Endothelial cell of umbilical vein (primary cell): Measurements from ENCODE around the gene MYO18A. TPM values are rescaled to one million over a fixed set of nuclear protein-coding genes. Genes with fewer than 3 reads are reported as not detected.

ENCODE experiments used
- BruUV-seq: library from RNA; stranded (reverse); fragments of 400-500 nt; replicated peaks from 2 replicates; lab custom pipeline; 2021; lab: Mats Ljungman, UMichigan
- CTCF ChIA-PET: fragments of 300-600, 350-600 bp; sonication (Branson Sonifier 250); formaldehyde crosslinking; loops from one replicate; lab custom pipeline; 2021; ENCODE audit warnings: antibody characterized with exemption, inconsistent platforms; lab: Charles Lee
- POLR2A ChIA-PET: fragments of 300-600, 350-600 bp; sonication (Branson Sonifier 250); formaldehyde crosslinking; loops from one replicate; lab custom pipeline; 2021; ENCODE audit warnings: antibody characterized with exemption, inconsistent platforms; lab: Charles Lee
- DNase-seq: peaks from one replicate; pipeline ENCODE4 v3.0.0-alpha.2; 2011; ENCODE audit warnings: low read depth, low spot score
- FAIRE-seq: peaks from 2 replicates; lab custom pipeline; 2011; peaks lifted over from hg19 to GRCh38; lab: Jason Lieb, UNC
- H2AFZ ChIP-seq: 2 replicates; pipeline ENCODE4 v1.6.0; 2012; ENCODE audit warnings: low read depth, low read length, control low read depth, inconsistent platforms
- H3K27ac ChIP-seq: 2 replicates; pipeline ENCODE4 v1.5.1; 2011; ENCODE audit warnings: low read depth, mild to moderate bottlenecking, control low read depth, low read length, moderate library complexity; ENCODE audit not compliant: insufficient read depth
- H3K27me3 ChIP-seq, 2 experiments: 2 replicates each; pipeline versions ENCODE4 v1.6.0 to v1.6.1; 2011; ENCODE audit warnings: low read length in 2 of 2, mixed read lengths in 1 of 2; ENCODE audit not compliant: control insufficient read depth in 2 of 2, insufficient read depth in 2 of 2
- H3K36me3 ChIP-seq, 2 experiments: 2 replicates in 1 of 2; 3 replicates in 1 of 2; pipeline ENCODE4 v1.5.1; 2011; ENCODE audit warnings: low read length in 2 of 2, mild to moderate bottlenecking in 1 of 2, moderate library complexity in 1 of 2; ENCODE audit not compliant: control insufficient read depth in 2 of 2, insufficient read depth in 2 of 2; ENCODE audit errors: extremely low read depth in 1 of 2
- H3K4me1 ChIP-seq: 3 replicates; pipeline ENCODE4 v1.5.1; 2011; ENCODE audit warnings: mild to moderate bottlenecking, low read length; ENCODE audit not compliant: control insufficient read depth, insufficient read depth; ENCODE audit errors: extremely low read depth
- H3K4me2 ChIP-seq: 2 replicates; pipeline ENCODE4 v1.6.1; 2011; ENCODE audit warnings: low read length, control low read depth, mixed read lengths; ENCODE audit not compliant: insufficient read depth
- H3K4me3 ChIP-seq, 3 experiments: fragments of 200-600 bp in 1 of 3; sonication (generic), shearing (Covaris generic) in 1 of 3; replicated peaks in 1 of 3; 2 replicates each; pipeline ENCODE4 v1.5.1; 2011 to 2016; ENCODE audit warnings: control low read depth in 3 of 3, low read length in 3 of 3, mild to moderate bottlenecking in 2 of 3, inconsistent platforms in 1 of 3, low read depth in 1 of 3, moderate library complexity in 1 of 3; ENCODE audit not compliant: insufficient read depth in 1 of 3
- H3K79me2 ChIP-seq: 2 replicates; pipeline ENCODE4 v1.6.0; 2012; ENCODE audit warnings: low read length, inconsistent platforms; ENCODE audit not compliant: control insufficient read depth, insufficient read depth
- H3K9ac ChIP-seq: replicated peaks from 2 replicates; pipeline ENCODE3; 2011; ENCODE audit warnings: low read length, control low read depth; ENCODE audit not compliant: insufficient read depth; ENCODE audit errors: extremely low read depth
- H3K9me1 ChIP-seq: replicated peaks from 3 replicates; pipeline ENCODE4 v1.6.0; 2011; ENCODE audit warnings: mild to moderate bottlenecking, low read length; ENCODE audit not compliant: control insufficient read depth, insufficient read depth; ENCODE audit errors: extremely low read depth
- H3K9me3 ChIP-seq: replicated peaks from 2 replicates; pipeline ENCODE4 v1.5.1; 2012; ENCODE audit warnings: low read length, inconsistent platforms; ENCODE audit not compliant: control insufficient read depth, insufficient read depth
- H4K20me1 ChIP-seq: replicated peaks from 2 replicates; pipeline ENCODE3; 2011; ENCODE audit warnings: mild to moderate bottlenecking, low read length; ENCODE audit not compliant: control insufficient read depth, insufficient read depth; ENCODE audit errors: extremely low read depth
- CTCF ChIP-seq, 2 donors: IDR thresholded peaks; 1 replicate in 1 of 2; 2 replicates in 1 of 2; pipeline ENCODE4 v1.5.1; 2011; ENCODE audit warnings: low read length in 2 of 2, mild to moderate bottlenecking in 2 of 2, moderate library complexity in 2 of 2, control low read depth in 1 of 2, inconsistent platforms in 1 of 2, low read depth in 1 of 2; ENCODE audit not compliant: insufficient read depth in 1 of 2; ENCODE audit errors: extremely low read depth in 1 of 2
- EZH2 ChIP-seq: IDR thresholded peaks from 2 replicates; pipeline ENCODE4 v1.6.1; 2012; ENCODE audit warnings: borderline replicate concordance, low read depth, mild to moderate bottlenecking, moderate library complexity, low read length, inconsistent platforms; ENCODE audit not compliant: severe bottlenecking
- FOS ChIP-seq: IDR thresholded peaks from 2 replicates; pipeline ENCODE4 v1.6.1; 2011; ENCODE audit warnings: mild to moderate bottlenecking, low read length, moderate library complexity, borderline replicate concordance; ENCODE audit not compliant: insufficient read depth
- GATA2 ChIP-seq: IDR thresholded peaks from 2 replicates; pipeline ENCODE4 v1.7.0; 2011; ENCODE audit warnings: low read depth, mild to moderate bottlenecking, moderate library complexity, mixed read lengths, low read length; ENCODE audit not compliant: insufficient read length, insufficient read depth
- JUN ChIP-seq: IDR thresholded peaks from 2 replicates; pipeline ENCODE4 v1.6.1; 2011; ENCODE audit warnings: borderline replicate concordance, low read depth; ENCODE audit not compliant: insufficient read length, insufficient read depth
- MAX ChIP-seq: IDR thresholded peaks from 2 replicates; pipeline ENCODE4 v1.6.1; 2011; ENCODE audit not compliant: insufficient read depth, insufficient read length
- MYC ChIP-seq: IDR thresholded peaks from one replicate; pipeline ENCODE4 v1.6.1; 2011; ENCODE audit warnings: mild to moderate bottlenecking, low read depth, low read length
- POLR2A ChIP-seq: IDR thresholded peaks from 2 replicates; pipeline ENCODE4 v1.6.1; 2012; ENCODE audit warnings: low read depth, mild to moderate bottlenecking, control low read depth, low read length
- POLR2AphosphoS5 ChIP-seq: IDR thresholded peaks from 2 replicates; pipeline ENCODE4 v1.6.1; 2012; ENCODE audit warnings: low read depth, mild to moderate bottlenecking, control low read depth, low read length, moderate library complexity; ENCODE audit not compliant: insufficient read depth
- dilution Hi-C: fragments of 300-500 bp; cut with MboI; formaldehyde crosslinking; loops from one replicate; pipeline ENCODE4 v1.15.0; 2019; ENCODE audit warnings: low sequenced_read_pairs; ENCODE audit not compliant: extremely low pct_ligation_motif_present
- intact Hi-C: fragments of 100-400 bp; cut with micrococcal nuclease; formaldehyde crosslinking; loops from one replicate; pipeline ENCODE4 v1.10.0; 2022
- polyA plus RNA-seq, 4 experiments: library from polyadenylated mRNA; depleted of rRNA in 3 of 4; stranded (reverse) in 3 of 4; unstranded in 1 of 4; fragments of >200 nt; gene quantifications; 2 replicates each; pipeline versions ENCODE4 v1.2.1 to v1.2.3, GENCODE V29; 2011 to 2012; ENCODE audit warnings: missing spikeins in 1 of 4
- total RNA-seq: library from RNA; stranded (reverse); gene quantifications from 2 replicates; pipeline ENCODE4 v1.2.3, GENCODE V29; 2021

Gene MYO18A
- total and polyA plus RNA-seq, 2 donors (not counting 3 experiments of a cell fraction or from before 2014, with no cell fraction given): 3.9 to 28.3 TPM

DNA sequence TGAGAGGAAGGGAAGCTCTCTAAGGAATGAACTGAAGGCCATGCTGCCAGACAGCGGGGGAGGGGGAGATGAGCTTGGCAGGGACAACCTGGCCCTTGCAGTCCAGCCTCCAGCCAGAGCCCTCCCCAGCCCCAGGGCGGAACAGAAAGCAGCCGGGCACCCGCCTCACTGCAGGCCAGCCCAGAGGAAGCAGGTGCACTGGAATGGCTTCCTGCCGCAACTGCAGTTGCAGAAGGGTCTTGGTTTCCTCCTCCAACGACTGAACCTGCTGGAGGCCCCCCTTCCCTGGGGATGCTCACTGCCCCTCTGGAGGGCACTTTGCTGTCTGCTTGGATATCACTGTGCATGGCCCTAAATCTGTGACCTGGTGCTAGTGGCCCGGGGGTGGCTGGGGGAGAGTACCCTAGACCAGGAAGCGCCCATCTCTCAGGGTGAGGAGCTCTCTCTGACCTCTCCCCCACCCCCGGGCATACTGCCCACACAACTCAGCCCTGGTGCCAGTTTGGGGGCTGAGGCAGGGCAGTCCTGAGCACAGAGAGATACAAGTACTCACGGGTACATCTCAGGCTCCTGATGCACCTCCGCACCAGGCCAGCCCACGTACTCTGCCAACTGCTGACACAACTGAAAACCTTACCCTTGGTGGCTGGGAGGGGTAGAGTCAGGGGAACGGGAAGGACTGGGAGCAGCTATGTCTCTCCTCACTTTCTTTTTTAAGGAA lies 41.1 kb downstream of the MYO18A start:
- TF ChIP-seq JUN (no peak), EZH2 (no peak), GATA2 (no peak), MAX (no peak), FOS (no peak), CTCF (IDR thresholded peaks at IDR 0.05; ENCODE audit: extremely low read depth in 1 of 2, insufficient read depth in 1 of 2, low read depth in 1 of 2, low read length in 2 of 2) (no peak), POLR2A (no peak), POLR2AphosphoS5 (no peak), MYC (no peak)
- no peaks in the 10 kb centered on the region for H3K36me3 ChIP-seq
- dilution Hi-C loops (no loop called here), intact Hi-C loops (no loop called here)
- H3K27ac ChIP-seq: no peak overlapping the region
- no peak overlapping the region for H2AFZ ChIP-seq
- H4K20me1 ChIP-seq: no peaks in the 10 kb centered on the region
- no peaks in the 10 kb centered on the region for H3K27me3 ChIP-seq
- FAIRE-seq: no peak
- H3K9me3 ChIP-seq: no peaks in the 10 kb centered on the region
- DNase-seq: no peak
- ChIA-PET CTCF (interaction anchor here (0.8 to 13.7 kb wide), 7 partner anchors 10 to 186 kb away, joined by 3 to 329 read pairs (median 11); partner anchors contain the start of gene MYO18A), POLR2A (no interaction called here)
- no peaks in the 10 kb centered on the region for H3K79me2 ChIP-seq
- no peak overlapping the region for H3K4me3 ChIP-seq
- no peak overlapping the region for H3K4me2 ChIP-seq
- no TSS peak for BruUV-seq
- peaks cover 25% of the 10 kb centered on the region for H3K4me1 ChIP-seq
- H3K9me1 ChIP-seq: no peaks in the 10 kb centered on the region
- no peak overlapping the region for H3K9ac ChIP-seq
